Tibial nerve (tissue), 4 donors: ENCODE results near the gene ABCA13. TPM values are rescaled to one million over a fixed set of nuclear protein-coding genes. Genes with fewer than 3 reads are reported as not detected.

Experiments used
- DNase-seq, 2 donors: peaks; one replicate each; pipeline ENCODE4 v3.0.0-alpha.2; 2019; ENCODE audit warnings: low spot score in 2 of 2
- H3K27ac ChIP-seq, 4 donors: fragments of 200-600 bp; sonication (generic) in 3 of 4; one replicate each; pipeline ENCODE4 v1.5.1; 2017 to 2019; ENCODE audit warnings: mild to moderate bottlenecking in 1 of 4
- H3K27me3 ChIP-seq, 2 donors: fragments of 200-600 bp; sonication (generic) in 1 of 2; one replicate each; pipeline versions ENCODE4 v1.5.1 to v1.6.0; 2017 to 2019
- H3K36me3 ChIP-seq, 3 donors: fragments of 200-600 bp; sonication (generic); one replicate each; pipeline ENCODE4 v1.5.1; 2018 to 2019
- H3K4me1 ChIP-seq, 4 donors: fragments of 200-600 bp; sonication (generic) in 3 of 4; one replicate each; pipeline ENCODE4 v1.5.1; 2017 to 2019
- H3K4me3 ChIP-seq, 4 donors: fragments of 200-600 bp; sonication (generic) in 3 of 4; one replicate each; pipeline ENCODE4 v1.5.1; 2017 to 2019; ENCODE audit warnings: mild to moderate bottlenecking in 1 of 4, moderate library complexity in 1 of 4
- H3K9me3 ChIP-seq, 4 donors: fragments of 200-600 bp; sonication (generic) in 3 of 4; one replicate each; pipeline ENCODE4 v1.5.1; 2017 to 2019
- EP300 ChIP-seq, 2 donors: sonication (generic); formaldehyde crosslinking; IDR thresholded peaks; one replicate each; pipeline ENCODE4 v1.6.1; 2017; ENCODE audit warnings: antibody characterized with exemption in 2 of 2, mild to moderate bottlenecking in 1 of 2
- POLR2A ChIP-seq, 2 donors: fragments of 450-650 bp; IDR thresholded peaks; one replicate each; pipeline ENCODE4 v1.6.1; 2017; ENCODE audit warnings: antibody characterized with exemption in 2 of 2, mild to moderate bottlenecking in 2 of 2, moderate library complexity in 2 of 2
- WGBS, 2 donors: methylation state at CpG; one replicate each; pipeline ENCODE4 v1.1.5; 2018; 5-methylcytosine and 5-hydroxymethylcytosine counted together
- total RNA-seq, 4 donors: library from RNA; depleted of rRNA; stranded (reverse); fragments of >200 nt; gene quantifications; one replicate each; pipeline ENCODE4 v1.1.0, GENCODE V29; 2016
- TF ChIP-seq, protein P1 (sequence below), 5 experiments: fragments of 200-600 bp in 3 of 5; fragments of 450-650 bp in 2 of 5; sonication (generic) in 3 of 5; IDR thresholded peaks; one replicate each; pipeline ENCODE4 v1.5.1; 2016 to 2019; ENCODE audit warnings: antibody characterized with exemption in 5 of 5, mild to moderate bottlenecking in 3 of 5, moderate library complexity in 2 of 5

Gene ABCA13
- total RNA-seq, 4 donors from 2014 or later, result 0.90 to 4.6 (median 3.6) TPM

DNA sequence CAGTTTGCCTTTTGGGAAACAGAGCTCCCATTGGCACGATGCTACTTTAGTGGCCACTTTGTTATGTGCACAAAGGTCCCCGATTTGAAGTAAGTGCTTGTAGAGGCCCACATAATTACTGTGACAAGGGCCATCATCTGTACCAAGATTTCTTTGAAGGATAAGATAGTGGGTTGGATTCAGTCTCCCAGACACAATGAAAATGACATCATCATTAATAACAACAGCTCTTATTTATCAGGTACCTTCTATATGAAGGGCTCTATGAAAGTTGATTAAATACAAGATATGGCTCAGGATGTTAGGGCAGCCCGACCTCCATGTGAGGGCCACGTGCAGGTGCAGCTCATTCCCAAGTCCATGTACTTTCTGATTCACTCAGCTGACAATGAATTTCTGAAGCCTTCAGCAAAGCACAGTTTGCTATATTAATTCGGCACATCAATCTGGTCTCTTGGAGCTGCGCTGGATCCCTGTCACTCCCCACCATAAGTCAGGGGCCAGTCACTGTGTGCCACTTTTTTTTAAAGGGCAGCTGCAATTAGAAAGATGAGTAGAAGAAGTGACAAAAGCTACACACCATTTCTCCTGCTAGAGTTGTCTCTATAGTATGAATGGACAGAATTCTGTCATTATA, 140.3 kb downstream of the ABCA13 start:
- Histone ChIP-seq H3K27ac (no peak overlapping the region), H3K4me3 (no peak overlapping the region), H3K9me3 (no peaks in the 10 kb centered on the region), H3K4me1 (no peaks in the 10 kb centered on the region), H3K36me3 (no peaks in the 10 kb centered on the region), H3K27me3 (no peaks in the 10 kb centered on the region)
- TF ChIP-seq POLR2A (IDR thresholded peaks at IDR 0.05), result no peak
- TF ChIP-seq EP300 (IDR thresholded peaks at IDR 0.05), result no peak
- TF ChIP-seq, protein P1, sequence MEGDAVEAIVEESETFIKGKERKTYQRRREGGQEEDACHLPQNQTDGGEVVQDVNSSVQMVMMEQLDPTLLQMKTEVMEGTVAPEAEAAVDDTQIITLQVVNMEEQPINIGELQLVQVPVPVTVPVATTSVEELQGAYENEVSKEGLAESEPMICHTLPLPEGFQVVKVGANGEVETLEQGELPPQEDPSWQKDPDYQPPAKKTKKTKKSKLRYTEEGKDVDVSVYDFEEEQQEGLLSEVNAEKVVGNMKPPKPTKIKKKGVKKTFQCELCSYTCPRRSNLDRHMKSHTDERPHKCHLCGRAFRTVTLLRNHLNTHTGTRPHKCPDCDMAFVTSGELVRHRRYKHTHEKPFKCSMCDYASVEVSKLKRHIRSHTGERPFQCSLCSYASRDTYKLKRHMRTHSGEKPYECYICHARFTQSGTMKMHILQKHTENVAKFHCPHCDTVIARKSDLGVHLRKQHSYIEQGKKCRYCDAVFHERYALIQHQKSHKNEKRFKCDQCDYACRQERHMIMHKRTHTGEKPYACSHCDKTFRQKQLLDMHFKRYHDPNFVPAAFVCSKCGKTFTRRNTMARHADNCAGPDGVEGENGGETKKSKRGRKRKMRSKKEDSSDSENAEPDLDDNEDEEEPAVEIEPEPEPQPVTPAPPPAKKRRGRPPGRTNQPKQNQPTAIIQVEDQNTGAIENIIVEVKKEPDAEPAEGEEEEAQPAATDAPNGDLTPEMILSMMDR (IDR thresholded peaks at IDR 0.05), result no peak
- no peak for DNase-seq
- 82 to 84% methylated on average over 6 of the region's 6 CpGs for WGBS, 2 donors

DNA sequence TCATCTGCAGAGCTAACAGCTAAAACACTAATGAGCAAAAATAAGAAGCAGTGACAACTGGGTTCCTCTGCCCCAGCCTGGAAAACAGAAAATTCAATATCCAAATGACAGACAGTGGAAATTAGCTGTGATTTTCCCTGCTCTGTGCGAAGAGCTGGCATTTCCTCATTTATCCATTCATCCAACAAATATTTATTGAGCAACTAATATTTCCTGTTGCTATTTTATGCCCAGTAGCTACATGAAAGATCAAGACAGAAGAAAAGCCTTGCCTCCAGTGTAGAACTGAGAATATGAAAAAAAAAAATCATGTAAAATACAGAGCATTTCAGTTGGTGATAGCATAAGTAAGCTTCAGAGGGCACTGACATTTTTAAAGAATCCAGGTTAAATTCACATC, 140.9 kb downstream of the ABCA13 start:
- no peak for DNase-seq
- H3K36me3 ChIP-seq, result no peaks in the 10 kb centered on the region
- H3K9me3 ChIP-seq, result no peaks in the 10 kb centered on the region
- H3K4me3 ChIP-seq, result no peak overlapping the region
- no peaks in the 10 kb centered on the region for H3K4me1 ChIP-seq
- 79 to 95% methylated on average over 1 of the region's 1 CpG for WGBS, 2 donors
- TF ChIP-seq POLR2A (IDR thresholded peaks at IDR 0.05) (no peak), EP300 (IDR thresholded peaks at IDR 0.05) (no peak)
- TF ChIP-seq, protein P1 (IDR thresholded peaks at IDR 0.05), result no peak
- H3K27ac ChIP-seq, result no peak overlapping the region
- no peaks in the 10 kb centered on the region for H3K27me3 ChIP-seq

DNA sequence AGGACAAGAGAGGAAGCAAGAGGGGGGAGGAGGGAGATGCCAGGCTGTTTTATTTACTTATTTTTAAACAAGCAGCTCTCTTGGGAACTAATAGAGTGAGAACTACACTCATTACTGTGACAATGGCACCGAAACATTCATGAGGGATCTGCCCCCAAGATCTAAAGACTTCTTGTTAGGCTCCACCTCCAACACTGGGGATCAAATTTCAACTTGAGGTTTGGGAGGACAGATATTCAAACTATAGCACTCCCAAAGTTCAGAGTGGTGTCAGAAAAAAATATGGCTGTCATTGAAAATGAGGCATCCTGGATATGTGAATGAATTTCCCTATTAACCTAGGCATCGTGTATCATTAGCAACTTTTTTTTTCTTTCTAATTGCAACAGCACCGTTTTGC, 145.5 kb downstream of the ABCA13 start:
- DNase-seq, result no peak
- Histone ChIP-seq H3K4me3 (no peak overlapping the region), H3K27ac (no peak overlapping the region), H3K36me3 (no peaks in the 10 kb centered on the region), H3K4me1 (no peaks in the 10 kb centered on the region), H3K27me3 (no peaks in the 10 kb centered on the region), H3K9me3 (no peaks in the 10 kb centered on the region)
- TF ChIP-seq EP300 (IDR thresholded peaks at IDR 0.05) (no peak), POLR2A (IDR thresholded peaks at IDR 0.05) (no peak)
- TF ChIP-seq, protein P1 (IDR thresholded peaks at IDR 0.05), result no peak
- 62 to 67% methylated on average over 3 of the region's 3 CpGs for WGBS, 2 donors

DNA sequence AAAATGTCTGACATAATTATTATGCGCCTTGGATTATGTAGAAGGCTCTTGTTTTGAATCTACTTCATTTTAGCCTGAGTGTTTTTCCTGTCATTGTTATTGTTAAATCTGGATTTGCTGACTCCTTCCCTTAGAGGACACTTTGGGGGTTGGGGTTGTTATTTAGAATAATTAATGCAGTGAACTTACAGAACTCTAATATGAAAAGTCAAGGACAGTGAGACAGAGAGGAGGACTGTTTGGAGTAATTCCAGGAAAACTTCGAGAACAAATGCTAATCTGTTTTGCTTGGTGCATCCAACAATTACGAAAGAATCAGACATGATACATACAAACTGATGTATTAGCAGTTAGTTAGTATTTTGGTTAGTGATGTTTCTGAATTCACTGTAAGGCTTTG, 146.1 kb downstream of the ABCA13 start:
- WGBS, 2 donors, result 47 to 52% methylated on average over 3 of the region's 3 CpGs
- DNase-seq, result no peak
- no peak overlapping the region for H3K4me3 ChIP-seq
- no peaks in the 10 kb centered on the region for H3K27me3 ChIP-seq
- no peaks in the 10 kb centered on the region for H3K4me1 ChIP-seq
- H3K36me3 ChIP-seq, result no peaks in the 10 kb centered on the region
- TF ChIP-seq EP300 (IDR thresholded peaks at IDR 0.05) (no peak), POLR2A (IDR thresholded peaks at IDR 0.05) (no peak)
- TF ChIP-seq, protein P1 (IDR thresholded peaks at IDR 0.05), result no peak
- H3K27ac ChIP-seq, result no peak overlapping the region
- no peaks in the 10 kb centered on the region for H3K9me3 ChIP-seq

DNA sequence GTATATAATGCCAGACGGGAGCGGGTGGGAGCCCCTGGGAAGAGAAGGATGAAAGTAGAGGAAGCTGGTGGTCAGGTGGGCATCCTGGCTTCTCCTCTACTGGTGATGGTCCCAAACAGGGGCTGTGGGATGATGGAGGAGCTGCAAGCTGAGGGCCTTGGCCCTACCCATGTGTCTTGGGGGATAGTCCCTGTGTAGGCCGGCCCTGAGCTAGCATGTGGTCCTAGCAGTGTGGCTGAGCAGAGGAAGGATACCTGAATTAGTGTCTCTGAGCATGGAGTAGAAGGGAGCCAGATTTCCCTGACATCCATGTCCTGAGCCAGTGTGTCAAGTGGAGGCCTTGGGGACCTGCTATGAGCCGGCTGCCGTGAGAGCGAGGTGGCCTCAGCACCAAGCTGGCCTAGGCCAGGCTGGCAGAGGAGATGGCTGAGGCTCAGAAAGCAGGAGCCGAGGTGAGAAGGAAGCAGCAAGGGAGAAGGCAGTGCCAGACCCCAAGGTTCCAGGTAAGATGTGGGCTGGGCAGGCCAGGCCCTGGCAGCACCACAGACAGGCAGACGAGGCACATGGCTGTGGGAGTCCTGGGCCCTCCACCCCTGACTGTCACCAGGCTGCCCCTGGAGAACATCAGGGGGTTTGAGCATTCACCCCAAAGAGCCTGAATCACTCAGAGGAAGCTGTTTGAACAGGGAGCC, 150.2 kb downstream of the ABCA13 start:
- no peak for TF ChIP-seq EP300 (IDR thresholded peaks at IDR 0.05)
- TF ChIP-seq, protein P1 (IDR thresholded peaks at IDR 0.05), result no peak
- TF ChIP-seq POLR2A (IDR thresholded peaks at IDR 0.05), result no peak
- no peak overlapping the region for H3K4me3 ChIP-seq
- H3K27ac ChIP-seq, result no peak overlapping the region
- WGBS, 2 donors, result 86 to 91% methylated on average over 8 of the region's 8 CpGs
- no peaks in the 10 kb centered on the region for H3K36me3 ChIP-seq
- no peak for DNase-seq
- H3K27me3 ChIP-seq, result no peaks in the 10 kb centered on the region
- peaks cover 0 to 26% (median 0%) of the 10 kb centered on the region in 4 donors for H3K9me3 ChIP-seq
- H3K4me1 ChIP-seq, result no peaks in the 10 kb centered on the region
